Hepatocyte (in vitro differentiated cells): Measurements from ENCODE around the gene ITGAE. TPM values are rescaled to one million over a fixed set of nuclear protein-coding genes. Genes with fewer than 3 reads are reported as not detected.

Source experiments
- DNase-seq: peaks from one replicate; pipeline ENCODE4 v3.0.0-alpha.2; 2016; ENCODE audit warnings: low spot score
- H2AFZ ChIP-seq: fragments of 200-600 bp; sonication (generic); 2 replicates; pipeline ENCODE4 v1.6.0; 2016; ENCODE audit warnings: antibody characterized with exemption, mild to moderate bottlenecking
- H3K27ac ChIP-seq: fragments of 200-600 bp; sonication (generic); 2 replicates; pipeline ENCODE4 v1.5.1; 2016; ENCODE audit warnings: mild to moderate bottlenecking
- H3K27me3 ChIP-seq: fragments of 200-600 bp; sonication (generic); 2 replicates; pipeline ENCODE4 v1.6.1; 2016
- H3K36me3 ChIP-seq: fragments of 200-600 bp; sonication (generic); replicated peaks from 2 replicates; pipeline ENCODE4 v1.5.1; 2016; ENCODE audit warnings: low read depth; ENCODE audit not compliant: insufficient read depth
- H3K4me1 ChIP-seq: fragments of 200-600 bp; sonication (generic); 2 replicates; pipeline ENCODE4 v1.5.1; 2016; ENCODE audit warnings: mild to moderate bottlenecking, moderate library complexity; ENCODE audit not compliant: insufficient read depth
- H3K4me2 ChIP-seq: fragments of 200-600 bp; sonication (generic); 2 replicates; pipeline ENCODE4 v1.6.0; 2016
- H3K4me3 ChIP-seq: fragments of 200-600 bp; sonication (generic); 2 replicates; pipeline ENCODE4 v1.5.1; 2016; ENCODE audit warnings: mild to moderate bottlenecking
- H3K79me2 ChIP-seq: fragments of 200-600 bp; sonication (generic); 2 replicates; pipeline ENCODE4 v1.6.0; 2017; ENCODE audit warnings: mild to moderate bottlenecking
- H3K9me2 ChIP-seq: fragments of 200-600 bp; sonication (generic); replicated peaks from 2 replicates; pipeline ENCODE4 v1.6.0; 2017; ENCODE audit warnings: mild to moderate bottlenecking; ENCODE audit not compliant: insufficient read depth
- H3K9me3 ChIP-seq: fragments of 200-600 bp; sonication (generic); 2 replicates; pipeline ENCODE4 v1.5.1; 2016; ENCODE audit warnings: low read depth, mild to moderate bottlenecking
- H4K20me1 ChIP-seq: fragments of 200-600 bp; sonication (generic); 2 replicates; pipeline ENCODE4 v1.6.0; 2016; ENCODE audit warnings: mild to moderate bottlenecking; ENCODE audit not compliant: insufficient read depth, poor library complexity, severe bottlenecking
- CTCF ChIP-seq: fragments of 200-600 bp; sonication (generic); IDR thresholded peaks from 2 replicates; pipeline ENCODE4 v1.5.1; 2016; ENCODE audit warnings: antibody characterized with exemption, mild to moderate bottlenecking; ENCODE audit not compliant: poor library complexity
- EZH2 ChIP-seq: fragments of 200-600 bp; sonication (generic); IDR thresholded peaks from 2 replicates; pipeline ENCODE4 v1.6.1; 2016; ENCODE audit warnings: antibody characterized with exemption, mild to moderate bottlenecking, borderline replicate concordance
- EZH2phosphoT487 ChIP-seq: fragments of 200-600 bp; sonication (generic); IDR thresholded peaks from one replicate; pipeline ENCODE4 v1.6.1; 2018; ENCODE audit warnings: antibody characterized with exemption, mild to moderate bottlenecking, low read depth, moderate library complexity; ENCODE audit not compliant: unreplicated experiment, severe bottlenecking
- WGBS: methylation state at CpG from one replicate; pipeline ENCODE4 v1.1.6; 2016; ENCODE audit warnings: low lambda C conversion rate; ENCODE audit errors: missing lambda C conversion rate; 5-methylcytosine and 5-hydroxymethylcytosine counted together
- polyA plus RNA-seq: library from polyadenylated mRNA; unstranded; fragments of >200 nt; fragmentation: Nextera tagmentation; extraction: Ambion mirVana; gene quantifications from 2 replicates; pipeline ENCODE4 v1.2.1, GENCODE V29; 2016
- total RNA-seq: library from RNA; depleted of rRNA; stranded (reverse); fragments of >200 nt; gene quantifications from 2 replicates; pipeline ENCODE4 v1.2.3, GENCODE V29; 2014

The ITGAE gene
- total and polyA plus RNA-seq, 2 experiments from 2014 or later = 28.1 to 77.0 TPM

GRCh38 chr17:3780986-3781385 lies 20.0 kb downstream of the ITGAE start:
- no peaks in the 10 kb centered on the region for H3K36me3 ChIP-seq
- H3K9me2 ChIP-seq = no peaks in the 10 kb centered on the region
- H3K27me3 ChIP-seq = no peaks in the 10 kb centered on the region
- H3K79me2 ChIP-seq = no peaks in the 10 kb centered on the region
- TF ChIP-seq CTCF (no peak), EZH2phosphoT487 (no peak), EZH2 (no peak)
- H3K27ac ChIP-seq = no peak overlapping the region
- no peaks in the 10 kb centered on the region for H3K4me1 ChIP-seq
- no peak overlapping the region for H2AFZ ChIP-seq
- no peaks in the 10 kb centered on the region for H3K9me3 ChIP-seq
- H3K4me2 ChIP-seq = no peak overlapping the region
- H3K4me3 ChIP-seq = no peak overlapping the region
- DNase-seq = no peak
- H4K20me1 ChIP-seq = no peaks in the 10 kb centered on the region
- 87% methylated on average over 6 of the region's 6 CpGs for WGBS

- H4K20me1 ChIP-seq = no peaks in the 10 kb centered on the region
- H3K36me3 ChIP-seq = no peaks in the 10 kb centered on the region
- H3K79me2 ChIP-seq = no peaks in the 10 kb centered on the region
- 92% methylated on average over 20 of the region's 20 CpGs for WGBS
- peaks cover 9% of the 10 kb centered on the region for H3K4me1 ChIP-seq
- H3K9me3 ChIP-seq = no peaks in the 10 kb centered on the region
- H3K27me3 ChIP-seq = no peaks in the 10 kb centered on the region
- H3K9me2 ChIP-seq = no peaks in the 10 kb centered on the region
- H3K27ac ChIP-seq = no peak overlapping the region
- H2AFZ ChIP-seq = no peak overlapping the region
- no peak for TF ChIP-seq EZH2
- TF ChIP-seq CTCF = no peak
- TF ChIP-seq EZH2phosphoT487 = no peak
- H3K4me2 ChIP-seq = no peak overlapping the region
- no peak for DNase-seq
- no peak overlapping the region for H3K4me3 ChIP-seq
Measured at GRCh38 chr17:3777366-3778120, 23.4 kb downstream of the ITGAE start.

- H3K9me2 ChIP-seq = no peaks in the 10 kb centered on the region
- H3K4me3 ChIP-seq = no peak overlapping the region
- no peaks in the 10 kb centered on the region for H3K79me2 ChIP-seq
- no peak overlapping the region for H3K4me2 ChIP-seq
- H3K27me3 ChIP-seq = no peaks in the 10 kb centered on the region
- H2AFZ ChIP-seq = no peak overlapping the region
- H3K27ac ChIP-seq = no peak overlapping the region
- no peaks in the 10 kb centered on the region for H3K9me3 ChIP-seq
- DNase-seq = no peak
- WGBS = 96% methylated on average over 3 of the region's 3 CpGs
- H4K20me1 ChIP-seq = no peaks in the 10 kb centered on the region
- H3K36me3 ChIP-seq = no peaks in the 10 kb centered on the region
- TF ChIP-seq EZH2 = no peak
- TF ChIP-seq CTCF = no peak
- TF ChIP-seq EZH2phosphoT487 = no peak
- peaks cover 9% of the 10 kb centered on the region for H3K4me1 ChIP-seq
Measured at GRCh38 chr17:3773966-3774365, 27.0 kb downstream of the ITGAE start.
